Activated T-helper 1 cell treated with anti-CD3 and anti-CD28 coated beads, Interleukin-12 subunit alpha, Interleukin-12 subunit beta, Interleukin-2, Interleukin-4 antibody, amounts not matched to agents 30 ng/mL and 10 ng/mL and 1 ng/mL, durations not matched to agents 14 hours and 24 hours and 36 hours (primary cell): Measurements from ENCODE around the gene PRRG2. TPM values are rescaled to one million over a fixed set of nuclear protein-coding genes. Genes with fewer than 3 reads are reported as not detected.

Source experiments
- DNase-seq: peaks from one replicate; pipeline ENCODE4 v3.0.0; 2021; ENCODE audit warnings: low spot score
- H3K27ac Mint-ChIP-seq: one replicate; pipeline ENCODE4 v1.8.0; 2021; ENCODE audit warnings: mild to moderate bottlenecking, mixed read lengths
- H3K27me3 Mint-ChIP-seq: one replicate; pipeline ENCODE4 v1.8.0; 2022; ENCODE audit warnings: mild to moderate bottlenecking, moderate library complexity, mixed read lengths; ENCODE audit not compliant: insufficient read depth
- H3K36me3 Mint-ChIP-seq: one replicate; pipeline ENCODE4 v1.8.0; 2021; ENCODE audit warnings: low read depth, mixed read lengths
- H3K4me1 Mint-ChIP-seq: one replicate; pipeline ENCODE4 v1.8.0; 2021; ENCODE audit warnings: low read depth, mixed read lengths
- H3K4me3 Mint-ChIP-seq: one replicate; pipeline ENCODE4 v1.8.0; 2021; ENCODE audit warnings: mild to moderate bottlenecking, moderate library complexity, mixed read lengths
- H3K9me3 Mint-ChIP-seq: one replicate; pipeline ENCODE4 v1.8.0; 2021; ENCODE audit warnings: mixed read lengths
- intact Hi-C: fragments of 100-400 bp; cut with micrococcal nuclease; formaldehyde crosslinking; loops from one replicate; pipeline ENCODE4 v1.15.1; 2024
- total RNA-seq: library from RNA; stranded (reverse); gene quantifications from 2 replicates; pipeline ENCODE4 v1.2.3, GENCODE V29; 2022

PRRG2 gene
- total RNA-seq, 1 donor from 2014 or later = 1.2 TPM

GRCh38 chr19:49593233-49594113 is 12.4 kb downstream of the PRRG2 start:
- peak; percentile 91 for DNase-seq
- intact Hi-C loops = loop anchor here (1.0 to 10.0 kb wide), 5 partner anchors 47 to 434 kb away; partner anchors contain the start of genes BCL2L12, FUZ, IRF3 and MED25
- peaks cover 14% of the 10 kb centered on the region for H3K36me3 Mint-ChIP-seq
- peaks cover 7% of the 10 kb centered on the region for H3K27me3 Mint-ChIP-seq
- no peaks in the 10 kb centered on the region for H3K9me3 Mint-ChIP-seq
- peaks cover 40% of the 10 kb centered on the region for H3K4me1 Mint-ChIP-seq
- peak overlapping the region; percentile 95 for H3K27ac Mint-ChIP-seq
- H3K4me3 Mint-ChIP-seq = peak overlapping the region; percentile 88

- Mint-ChIP-seq H3K9me3 (no peaks in the 10 kb centered on the region), H3K27me3 (peaks cover 3% of the 10 kb centered on the region), H3K27ac (peak overlapping the region; percentile 95), H3K36me3 (peaks cover 18% of the 10 kb centered on the region), H3K4me3 (peak overlapping the region; percentile 88), H3K4me1 (peaks cover 33% of the 10 kb centered on the region)
- intact Hi-C loops = loop anchor here (5.0 to 10.0 kb wide), 2 partner anchors 220 to 433 kb away; partner anchors contain the start of genes FUZ, MED25, VRK3 and ZNF473
- DNase-seq = no peak
These were observed 13.3 kb downstream of the PRRG2 start for GRCh38 chr19:49594157-49594992.

GRCh38 chr19:49594993-49595818 is 14.1 kb downstream of the PRRG2 start:
- Mint-ChIP-seq H3K9me3 (no peaks in the 10 kb centered on the region), H3K36me3 (peaks cover 22% of the 10 kb centered on the region), H3K27ac (no peak overlapping the region), H3K4me3 (no peak overlapping the region), H3K4me1 (peaks cover 25% of the 10 kb centered on the region), H3K27me3 (peaks cover 3% of the 10 kb centered on the region)
- intact Hi-C loops = loop anchor here (5.0 to 10.0 kb wide), 2 partner anchors 220 to 432 kb away; partner anchors contain the start of genes FUZ, MED25, VRK3 and ZNF473
- no peak for DNase-seq

GRCh38 chr19:49595819-49596404 is 14.8 kb downstream of the PRRG2 start:
- H3K27ac Mint-ChIP-seq = no peak overlapping the region
- peaks cover 23% of the 10 kb centered on the region for H3K4me1 Mint-ChIP-seq
- H3K36me3 Mint-ChIP-seq = peaks cover 22% of the 10 kb centered on the region

GRCh38 chr19:49596407-49596806 is 15.3 kb downstream of the PRRG2 start:
- DNase-seq = no peak
- Mint-ChIP-seq H3K4me3 (no peak overlapping the region), H3K27ac (no peak overlapping the region), H3K9me3 (no peaks in the 10 kb centered on the region), H3K27me3 (peaks cover 3% of the 10 kb centered on the region), H3K36me3 (peaks cover 22% of the 10 kb centered on the region), H3K4me1 (peaks cover 23% of the 10 kb centered on the region)
- intact Hi-C loops = loop anchor here (10.0 kb wide), 1 partner anchor 218 kb away; the partner anchor contains the start of genes FUZ and MED25

More at GRCh38 chr19:49595819-49596404, 14.8 kb downstream of the PRRG2 start:
- no peak for DNase-seq
- intact Hi-C loops = loop anchor here (10.0 kb wide), 1 partner anchor 219 kb away; the partner anchor contains the start of genes FUZ and MED25
- H3K4me3 Mint-ChIP-seq = no peak overlapping the region
- peaks cover 3% of the 10 kb centered on the region for H3K27me3 Mint-ChIP-seq
- no peaks in the 10 kb centered on the region for H3K9me3 Mint-ChIP-seq

GRCh38 chr19:49596954-49597702 is 16.0 kb downstream of the PRRG2 start:
- peaks cover 22% of the 10 kb centered on the region for H3K36me3 Mint-ChIP-seq
- H3K9me3 Mint-ChIP-seq = no peaks in the 10 kb centered on the region
- H3K4me3 Mint-ChIP-seq = no peak overlapping the region
- DNase-seq = no peak
- no peak overlapping the region for H3K27ac Mint-ChIP-seq
- intact Hi-C loops = loop anchor here (10.0 kb wide), 1 partner anchor 218 kb away; the partner anchor contains the start of genes FUZ and MED25
- H3K27me3 Mint-ChIP-seq = peaks cover 3% of the 10 kb centered on the region
- peaks cover 22% of the 10 kb centered on the region for H3K4me1 Mint-ChIP-seq

- peaks cover 17% of the 10 kb centered on the region for H3K4me1 Mint-ChIP-seq
- H3K27me3 Mint-ChIP-seq = peaks cover 3% of the 10 kb centered on the region
- intact Hi-C loops = loop anchor here (10.0 kb wide), 1 partner anchor 217 kb away; the partner anchor contains the start of genes FUZ and MED25
- H3K36me3 Mint-ChIP-seq = peaks cover 22% of the 10 kb centered on the region
- no peaks in the 10 kb centered on the region for H3K9me3 Mint-ChIP-seq
- DNase-seq = no peak
- H3K27ac Mint-ChIP-seq = no peak overlapping the region
- H3K4me3 Mint-ChIP-seq = no peak overlapping the region
These were observed 16.5 kb downstream of the PRRG2 start for GRCh38 chr19:49597703-49597974.

- H3K27me3 Mint-ChIP-seq = no peaks in the 10 kb centered on the region
- peaks cover 12% of the 10 kb centered on the region for H3K36me3 Mint-ChIP-seq
- H3K4me3 Mint-ChIP-seq = no peak overlapping the region
- no peak for DNase-seq
- H3K4me1 Mint-ChIP-seq = no peaks in the 10 kb centered on the region
- no peaks in the 10 kb centered on the region for H3K9me3 Mint-ChIP-seq
- H3K27ac Mint-ChIP-seq = no peak overlapping the region
- intact Hi-C loops = loop anchor here (10.0 kb wide), 1 partner anchor 215 kb away; the partner anchor contains the start of genes FUZ and MED25
These were observed 18.5 kb downstream of the PRRG2 start for GRCh38 chr19:49599378-49600295.

GRCh38 chr19:49601482-49602038 is 20.4 kb downstream of the PRRG2 start:
- intact Hi-C loops = no loop called here
- Mint-ChIP-seq H3K9me3 (no peaks in the 10 kb centered on the region), H3K27ac (no peak overlapping the region), H3K4me1 (no peaks in the 10 kb centered on the region), H3K4me3 (no peak overlapping the region), H3K27me3 (no peaks in the 10 kb centered on the region), H3K36me3 (peaks cover 13% of the 10 kb centered on the region)
- no peak for DNase-seq

- no peaks in the 10 kb centered on the region for H3K27me3 Mint-ChIP-seq
- DNase-seq = no peak
- H3K4me3 Mint-ChIP-seq = no peak overlapping the region
- intact Hi-C loops = no loop called here
- no peak overlapping the region for H3K27ac Mint-ChIP-seq
- peaks cover 15% of the 10 kb centered on the region for H3K36me3 Mint-ChIP-seq
- H3K4me1 Mint-ChIP-seq = no peaks in the 10 kb centered on the region
- no peaks in the 10 kb centered on the region for H3K9me3 Mint-ChIP-seq
These were observed 21.7 kb downstream of the PRRG2 start for GRCh38 chr19:49602806-49603205.
